Activated naive CD4-positive, alpha-beta T cell treated with anti-CD3 and anti-CD28 coated beads, Interleukin-2, amount 10 ng/mL, durations not matched to agents 7 days and 5 days (primary cell): Measurements from ENCODE around the gene GOLPH3L.
"Not testable (repeated sequence)": the region's sequence is repeated elsewhere in the genome, so short reads cannot be mapped to it uniquely, and the experiment has no call there.

ENCODE experiments used
- CTCF ChIA-PET: fragments of 350-600 bp; sonication (Branson Sonifier 250); formaldehyde crosslinking; loops from one replicate; lab custom pipeline; 2021; ENCODE audit warnings: antibody characterized with exemption; lab: Charles Lee
- DNase-seq: peaks from one replicate; pipeline ENCODE4 v3.0.0-alpha.2; 2020
- H3K27ac Mint-ChIP-seq: one replicate; pipeline ENCODE4 v1.8.0; 2021; ENCODE audit warnings: mild to moderate bottlenecking, moderate library complexity, mixed read lengths
- H3K27me3 Mint-ChIP-seq: one replicate; pipeline ENCODE4 v1.8.0; 2021; ENCODE audit warnings: mild to moderate bottlenecking, mixed read lengths
- H3K36me3 Mint-ChIP-seq: one replicate; pipeline ENCODE4 v1.8.0; 2021; ENCODE audit warnings: mixed read lengths
- H3K4me1 Mint-ChIP-seq: one replicate; pipeline ENCODE4 v1.8.0; 2021; ENCODE audit warnings: mixed read lengths
- H3K4me3 Mint-ChIP-seq: one replicate; pipeline ENCODE4 v1.8.0; 2021; ENCODE audit warnings: mild to moderate bottlenecking, moderate library complexity, mixed read lengths
- H3K9me3 Mint-ChIP-seq: one replicate; pipeline ENCODE4 v1.8.0; 2021; ENCODE audit warnings: mixed read lengths

Gene GOLPH3L

DNA sequence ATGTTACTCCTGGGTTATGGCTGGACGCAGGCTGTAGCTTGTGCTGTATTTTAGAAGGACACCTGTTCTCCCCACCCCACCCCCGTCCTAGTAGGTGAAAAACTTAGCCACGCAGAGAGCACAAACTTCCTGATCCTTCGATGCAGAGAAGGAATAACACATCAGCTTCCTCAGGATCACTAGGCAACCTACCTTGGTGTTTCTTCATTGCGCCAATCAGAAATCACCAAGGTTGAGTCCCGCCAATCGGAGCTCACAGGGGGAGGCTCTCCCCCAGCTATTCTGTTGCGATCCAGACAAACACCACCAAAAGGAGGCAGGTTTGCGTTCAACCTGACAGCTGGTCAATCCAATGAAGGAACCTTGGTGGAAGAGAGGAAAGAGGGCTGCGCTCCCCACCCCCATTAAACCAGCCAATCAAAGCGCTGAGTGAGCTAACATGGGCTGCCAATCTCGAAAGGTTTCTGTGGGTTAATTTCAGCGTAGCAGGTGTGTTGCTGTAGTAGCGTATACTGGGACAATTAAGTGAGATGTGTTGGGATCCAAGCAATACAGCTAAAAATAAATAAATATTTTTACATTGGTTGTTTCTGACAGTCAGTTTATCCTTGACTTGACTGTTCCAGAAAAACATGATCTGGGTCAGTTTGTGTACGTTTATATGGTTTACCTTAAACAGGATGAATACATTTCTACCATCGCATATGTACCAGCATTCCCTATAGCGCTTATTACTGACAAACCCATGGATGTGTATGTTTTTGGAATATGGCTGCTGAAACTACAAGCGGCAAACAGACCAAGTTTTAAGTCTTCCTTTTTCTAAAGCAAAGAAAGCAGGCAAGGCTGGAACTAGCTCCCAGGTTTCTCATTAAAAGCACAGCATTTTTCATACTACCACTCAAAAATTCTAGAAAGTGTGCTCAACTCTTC, at the start of gene GOLPH3L:
Gene GOLPH3L, minus strand, starts transcription at position 160 of the 933 bp plus-strand sequence. CDS start 2,316 bp downstream, outside the sequence.
- CTCF ChIA-PET, result interaction anchor here (0.8 to 2.4 kb wide), 3 partner anchors 11 to 137 kb away, joined by 3 to 11 read pairs (median 3); no protein-coding TSS in a partner anchor
- DNase-seq, result peak; percentile 96
- H3K4me1 Mint-ChIP-seq, result peaks cover 26% of the 10 kb centered on the region
- peak within 1 kb of the TSS; percentile 88 for H3K27ac Mint-ChIP-seq
- H3K4me3 Mint-ChIP-seq, result peak within 1 kb of the TSS; percentile 100
- H3K27me3 Mint-ChIP-seq, result peaks cover 4% of the 10 kb centered on the region
- H3K9me3 Mint-ChIP-seq, result no peaks in the 10 kb centered on the region
- H3K36me3 Mint-ChIP-seq, result peaks cover 17% of the 10 kb centered on the region

- Mint-ChIP-seq H3K27me3 (no peaks in the 10 kb centered on the region), H3K36me3 (peaks cover 15% of the 10 kb centered on the region), H3K9me3 (no peaks in the 10 kb centered on the region), H3K4me3 (no peak overlapping the region), H3K27ac (no peak overlapping the region), H3K4me1 (no peaks in the 10 kb centered on the region)
- DNase-seq, result no peak
- CTCF ChIA-PET, result no interaction called here
These were observed 33.3 kb upstream of the GOLPH3L start for GRCh38 chr1:150730130-150730721.

DNA sequence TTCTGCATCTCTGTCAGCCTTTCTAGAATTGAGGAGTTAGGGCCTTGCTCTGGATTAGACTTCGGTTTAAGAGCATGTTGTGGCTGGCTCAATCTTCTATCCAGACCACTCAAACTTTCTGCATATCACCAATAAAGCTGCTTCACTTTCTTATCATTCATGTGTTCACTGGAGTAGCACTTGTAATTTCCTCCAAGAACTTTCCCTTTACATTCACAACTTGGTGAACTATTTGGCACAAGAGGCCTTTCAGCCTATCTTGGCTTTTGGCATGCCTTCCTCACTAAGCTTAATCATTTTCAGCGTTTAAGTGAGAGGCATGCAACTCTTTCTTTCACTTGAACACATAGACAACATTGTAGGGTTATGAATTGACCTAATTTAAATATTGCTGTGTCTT, 27.4 kb upstream of the GOLPH3L start:
- CTCF ChIA-PET, result no interaction called here
- Mint-ChIP-seq H3K4me3 (no peak overlapping the region), H3K27ac (no peak overlapping the region), H3K4me1 (no peaks in the 10 kb centered on the region), H3K36me3 (no peaks in the 10 kb centered on the region), H3K27me3 (peaks cover 7% of the 10 kb centered on the region), H3K9me3 (no peaks in the 10 kb centered on the region)
- DNase-seq, result no peak

DNA sequence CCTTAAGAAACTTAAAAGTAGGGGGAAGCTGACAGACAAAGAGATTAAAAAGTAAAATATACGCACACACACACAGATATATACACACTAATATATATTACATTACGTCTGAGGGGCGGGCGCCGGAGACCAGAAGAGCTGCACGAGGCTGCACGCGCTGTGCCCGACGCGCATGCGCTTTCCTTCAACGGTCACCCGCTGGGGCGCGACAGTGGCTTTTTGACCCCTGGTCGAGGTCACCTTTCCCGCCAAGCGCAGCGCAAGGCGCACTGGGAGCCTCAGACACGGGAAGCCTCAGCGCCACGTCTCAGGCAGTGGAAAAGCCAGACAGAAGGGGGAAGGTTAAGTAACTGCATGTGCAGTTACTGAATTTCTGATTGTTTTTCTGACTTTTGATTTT, 23.7 kb upstream of the GOLPH3L start, which contains the start of gene HORMAD1:
Gene HORMAD1, minus strand, starts transcription at position 193 of the 400 bp plus-strand sequence. CDS start 1,390 bp downstream, outside the sequence.
- Mint-ChIP-seq H3K9me3 (no peaks in the 10 kb centered on the region), H3K27ac (no peak within 1 kb of the TSS), H3K4me1 (no peaks in the 10 kb centered on the region), H3K36me3 (no peaks in the 10 kb centered on the region), H3K4me3 (no peak within 1 kb of the TSS), H3K27me3 (peaks cover 13% of the 10 kb centered on the region)
- no peak for DNase-seq
- CTCF ChIA-PET, result no interaction called here

- no peaks in the 10 kb centered on the region for H3K4me1 Mint-ChIP-seq
- DNase-seq, result no peak
- CTCF ChIA-PET, result no interaction called here
These were observed 23.1 kb upstream of the GOLPH3L start for GRCh38 chr1:150720098-150720497.

GRCh38 chr1:150718225-150718891, 21.4 kb upstream of the GOLPH3L start:
- H3K9me3 Mint-ChIP-seq, result no peaks in the 10 kb centered on the region
- CTCF ChIA-PET, result no interaction called here

More at GRCh38 chr1:150720098-150720497, 23.1 kb upstream of the GOLPH3L start:
- H3K9me3 Mint-ChIP-seq, result no peaks in the 10 kb centered on the region
- H3K36me3 Mint-ChIP-seq, result no peaks in the 10 kb centered on the region
- H3K27me3 Mint-ChIP-seq, result peaks cover 13% of the 10 kb centered on the region
- no peak overlapping the region for H3K27ac Mint-ChIP-seq
- no peak overlapping the region for H3K4me3 Mint-ChIP-seq

GRCh38 chr1:150709031-150709430, 12.1 kb upstream of the GOLPH3L start:
- DNase-seq, H3K4me1 Mint-ChIP-seq, H3K9me3 Mint-ChIP-seq, CTCF ChIA-PET, H3K4me3 Mint-ChIP-seq, H3K36me3 Mint-ChIP-seq, H3K27ac Mint-ChIP-seq: not testable (repeated sequence)
- peaks cover 15% of the 10 kb centered on the region for H3K27me3 Mint-ChIP-seq

More at GRCh38 chr1:150718225-150718891, 21.4 kb upstream of the GOLPH3L start:
- Mint-ChIP-seq H3K27ac (no peak overlapping the region), H3K4me1 (no peaks in the 10 kb centered on the region), H3K27me3 (peaks cover 13% of the 10 kb centered on the region), H3K36me3 (no peaks in the 10 kb centered on the region), H3K4me3 (no peak overlapping the region)
- no peak for DNase-seq

DNA sequence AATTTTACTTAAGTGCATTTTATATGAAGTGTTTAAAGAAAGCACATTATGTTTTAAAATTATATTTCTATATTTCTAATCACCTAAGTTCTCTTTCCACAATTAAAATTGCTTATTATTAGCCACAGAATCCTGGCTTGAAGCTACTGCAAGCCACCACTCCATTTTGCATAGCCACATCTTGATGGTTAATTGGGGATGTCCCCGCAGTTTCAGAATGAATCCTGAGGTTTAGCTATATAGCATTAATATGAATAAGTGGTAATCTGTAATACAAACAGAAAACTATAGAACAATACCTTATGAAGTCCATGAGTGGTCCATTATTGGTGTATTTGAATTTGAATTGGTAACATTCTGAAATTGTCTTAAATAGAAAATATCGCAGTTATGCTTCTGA, 11.6 kb upstream of the GOLPH3L start:
- no peaks in the 10 kb centered on the region for H3K36me3 Mint-ChIP-seq
- no peak overlapping the region for H3K27ac Mint-ChIP-seq
- H3K9me3 Mint-ChIP-seq, result no peaks in the 10 kb centered on the region
- no peak overlapping the region for H3K4me3 Mint-ChIP-seq
- no peaks in the 10 kb centered on the region for H3K4me1 Mint-ChIP-seq
- H3K27me3 Mint-ChIP-seq, result peaks cover 16% of the 10 kb centered on the region
- CTCF ChIA-PET, result no interaction called here
- no peak for DNase-seq

GRCh38 chr1:150706091-150706490, 9.1 kb upstream of the GOLPH3L start:
- no peaks in the 10 kb centered on the region for H3K36me3 Mint-ChIP-seq
- CTCF ChIA-PET, result no interaction called here
- peaks cover 25% of the 10 kb centered on the region for H3K27me3 Mint-ChIP-seq
- H3K9me3 Mint-ChIP-seq, result no peaks in the 10 kb centered on the region
- no peak overlapping the region for H3K4me3 Mint-ChIP-seq
- no peaks in the 10 kb centered on the region for H3K4me1 Mint-ChIP-seq
- no peak overlapping the region for H3K27ac Mint-ChIP-seq
- no peak for DNase-seq

DNA sequence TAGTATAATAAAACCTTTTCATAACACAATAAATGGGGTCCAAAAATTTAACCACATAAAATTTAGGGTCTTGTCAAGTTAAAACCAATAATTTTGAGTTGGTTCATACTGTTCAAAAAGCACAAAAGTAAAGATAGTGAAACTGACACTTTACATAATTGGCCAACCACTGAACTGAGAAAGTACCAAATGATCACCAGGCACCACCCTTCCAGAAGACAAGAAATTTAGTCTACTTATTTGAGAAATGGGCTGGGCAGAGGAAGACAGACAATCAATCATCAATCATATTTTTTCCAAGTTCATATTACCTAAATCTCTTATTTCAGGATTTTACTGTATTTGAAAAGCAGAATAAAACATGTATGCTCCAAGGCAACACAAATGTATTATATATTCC, 6.5 kb upstream of the GOLPH3L start:
- Mint-ChIP-seq H3K4me1 (no peaks in the 10 kb centered on the region), H3K36me3 (no peaks in the 10 kb centered on the region), H3K27me3 (peaks cover 25% of the 10 kb centered on the region), H3K4me3 (no peak overlapping the region), H3K9me3 (no peaks in the 10 kb centered on the region), H3K27ac (no peak overlapping the region)
- no peak for DNase-seq
- CTCF ChIA-PET, result no interaction called here

- H3K27ac Mint-ChIP-seq, result peak overlapping the region; percentile 88
- peaks cover 18% of the 10 kb centered on the region for H3K36me3 Mint-ChIP-seq
- H3K4me3 Mint-ChIP-seq, result peak overlapping the region; percentile 100
- CTCF ChIA-PET, result interaction anchor here (0.8 to 2.4 kb wide), 2 partner anchors 76 to 136 kb away, joined by 3 to 11 read pairs; no protein-coding TSS in a partner anchor
- H3K27me3 Mint-ChIP-seq, result no peaks in the 10 kb centered on the region
- no peaks in the 10 kb centered on the region for H3K9me3 Mint-ChIP-seq
- no peak for DNase-seq
- H3K4me1 Mint-ChIP-seq, result peaks cover 26% of the 10 kb centered on the region
These were observed 364 bp downstream of the GOLPH3L start for GRCh38 chr1:150696590-150696989.

DNA sequence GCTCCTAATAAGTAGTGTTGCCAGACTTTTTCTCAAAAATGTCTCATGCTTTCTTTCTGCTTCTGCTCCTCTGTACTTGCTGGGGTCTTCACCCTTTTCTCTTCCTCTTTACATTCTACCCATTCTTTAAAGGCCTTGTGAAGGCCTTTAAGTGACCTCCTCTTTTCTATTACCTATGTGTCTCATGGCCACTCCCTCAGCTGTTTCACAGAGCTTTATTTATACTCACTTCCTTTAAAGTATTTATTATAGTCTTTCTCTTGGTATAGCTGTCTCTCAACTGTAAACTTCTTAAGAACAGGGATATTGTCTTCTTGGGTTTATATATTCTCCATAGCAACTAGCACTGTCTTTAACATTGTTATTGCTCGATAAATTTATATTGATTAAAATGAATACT, 792 bp downstream of the GOLPH3L start:
- Mint-ChIP-seq H3K27ac (no peak overlapping the region), H3K4me1 (peaks cover 28% of the 10 kb centered on the region), H3K27me3 (no peaks in the 10 kb centered on the region), H3K36me3 (peaks cover 21% of the 10 kb centered on the region), H3K9me3 (no peaks in the 10 kb centered on the region), H3K4me3 (peak overlapping the region; percentile 100)
- DNase-seq, result no peak
- CTCF ChIA-PET, result interaction anchor here (2.4 kb wide), 1 partner anchor 136 kb away, joined by 11 read pairs; no protein-coding TSS in a partner anchor

GRCh38 chr1:150695561-150695960, 1.4 kb downstream of the GOLPH3L start:
- Mint-ChIP-seq H3K9me3 (no peaks in the 10 kb centered on the region), H3K36me3 (peaks cover 24% of the 10 kb centered on the region), H3K27me3 (no peaks in the 10 kb centered on the region), H3K4me3 (no peak overlapping the region), H3K4me1 (peaks cover 28% of the 10 kb centered on the region), H3K27ac (no peak overlapping the region)
- no peak for DNase-seq
- CTCF ChIA-PET, result interaction anchor here (2.4 kb wide), 1 partner anchor 135 kb away, joined by 11 read pairs; no protein-coding TSS in a partner anchor

- CTCF ChIA-PET, result interaction anchor here (1.1 kb wide), 1 partner anchor 132 kb away, joined by 4 read pairs; no protein-coding TSS in a partner anchor
- no peak for DNase-seq
- no peak overlapping the region for H3K4me3 Mint-ChIP-seq
- H3K4me1 Mint-ChIP-seq, result peaks cover 26% of the 10 kb centered on the region
- no peak overlapping the region for H3K27ac Mint-ChIP-seq
- no peaks in the 10 kb centered on the region for H3K27me3 Mint-ChIP-seq
- no peaks in the 10 kb centered on the region for H3K9me3 Mint-ChIP-seq
- H3K36me3 Mint-ChIP-seq, result peaks cover 34% of the 10 kb centered on the region
These were observed 4.2 kb downstream of the GOLPH3L start for GRCh38 chr1:150692720-150693119.
